ENCODE measurements around the gene ZNF467. TPM values are rescaled to one million over a fixed set of nuclear protein-coding genes. Genes with fewer than 3 reads are reported as not detected.

The ZNF467 gene
- total and polyA plus RNA-seq, 12 donors: 2.2 to 10.5 (median 4.7) TPM

DNA sequence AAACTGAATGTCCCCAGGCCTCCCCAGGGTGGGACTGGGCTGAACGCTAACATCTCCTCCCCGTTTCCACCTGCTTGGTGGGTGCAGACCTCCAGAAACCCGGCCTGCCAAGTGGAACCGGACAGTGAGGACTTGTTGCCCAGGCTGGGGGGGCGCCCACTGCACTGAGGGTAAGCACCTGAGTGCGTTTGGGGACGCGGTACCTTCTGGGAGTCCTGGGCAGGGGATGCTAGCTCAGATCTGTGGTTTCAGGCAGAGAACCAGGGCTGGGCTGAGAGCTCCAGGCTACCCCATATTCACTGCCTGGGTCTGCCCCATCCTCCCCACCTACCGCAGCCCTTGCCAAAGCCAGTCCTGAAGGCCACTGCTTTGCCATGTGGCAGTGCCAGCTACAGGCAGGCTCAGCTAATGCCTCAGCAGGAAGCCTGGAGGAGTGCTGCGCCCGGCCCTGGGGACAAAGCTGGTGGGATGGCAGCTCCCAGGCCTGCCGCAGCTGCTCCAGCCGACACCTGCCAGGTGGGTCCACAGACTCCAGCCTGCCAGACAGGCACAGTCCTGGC is 3.5 kb upstream of the ZNF467 start:
- Histone ChIP-seq H3K4me1 (peaks cover 0 to 39% (median 34%) of the 10 kb centered on the region in 9 donors), H3K4me3 (peak overlapping the region in 2 of 10 donors; percentile 44 to 55), H3K36me3 (no peaks in the 10 kb centered on the region), H3K9me3 (no peaks in the 10 kb centered on the region), H3K27me3 (no peaks in the 10 kb centered on the region), H3K27ac (peak overlapping the region in 9 of 10 donors; percentile 48 to 85 (median 78))
- TF ChIP-seq, protein P1, sequence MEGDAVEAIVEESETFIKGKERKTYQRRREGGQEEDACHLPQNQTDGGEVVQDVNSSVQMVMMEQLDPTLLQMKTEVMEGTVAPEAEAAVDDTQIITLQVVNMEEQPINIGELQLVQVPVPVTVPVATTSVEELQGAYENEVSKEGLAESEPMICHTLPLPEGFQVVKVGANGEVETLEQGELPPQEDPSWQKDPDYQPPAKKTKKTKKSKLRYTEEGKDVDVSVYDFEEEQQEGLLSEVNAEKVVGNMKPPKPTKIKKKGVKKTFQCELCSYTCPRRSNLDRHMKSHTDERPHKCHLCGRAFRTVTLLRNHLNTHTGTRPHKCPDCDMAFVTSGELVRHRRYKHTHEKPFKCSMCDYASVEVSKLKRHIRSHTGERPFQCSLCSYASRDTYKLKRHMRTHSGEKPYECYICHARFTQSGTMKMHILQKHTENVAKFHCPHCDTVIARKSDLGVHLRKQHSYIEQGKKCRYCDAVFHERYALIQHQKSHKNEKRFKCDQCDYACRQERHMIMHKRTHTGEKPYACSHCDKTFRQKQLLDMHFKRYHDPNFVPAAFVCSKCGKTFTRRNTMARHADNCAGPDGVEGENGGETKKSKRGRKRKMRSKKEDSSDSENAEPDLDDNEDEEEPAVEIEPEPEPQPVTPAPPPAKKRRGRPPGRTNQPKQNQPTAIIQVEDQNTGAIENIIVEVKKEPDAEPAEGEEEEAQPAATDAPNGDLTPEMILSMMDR (IDR thresholded peaks at IDR 0.05): no peak
- intact Hi-C loops (cut with DNase I): no loop called here
- ATAC-seq: no peak
- no peak for DNase-seq
- WGBS, 2 donors: 78 to 83% methylated on average over 13 of the region's 13 CpGs

DNA sequence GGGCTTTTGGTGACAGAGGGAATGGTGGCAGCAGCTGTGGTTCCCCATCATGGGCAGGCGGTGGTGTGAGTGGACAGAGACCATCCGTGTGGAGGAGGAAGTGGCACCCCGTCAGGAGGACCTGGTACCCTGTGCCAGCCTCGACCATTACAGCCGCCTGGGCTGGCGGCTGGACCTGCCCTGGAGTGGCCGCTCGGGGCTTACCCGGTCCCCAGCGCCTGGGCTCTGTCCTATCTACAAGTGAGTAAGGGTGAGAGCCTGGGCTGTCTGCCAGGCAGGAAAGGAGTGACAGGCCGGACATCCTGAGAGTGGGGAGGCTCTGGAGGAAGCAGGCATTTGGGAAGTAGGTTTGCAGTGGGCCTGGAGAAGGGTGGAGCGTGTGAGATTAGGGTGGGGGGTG is 2.9 kb upstream of the ZNF467 start:
- TF ChIP-seq, protein P1 (IDR thresholded peaks at IDR 0.05): no peak
- peak; percentile 18 to 79 (median 64) for ATAC-seq
- H3K27ac ChIP-seq: peak overlapping the region; percentile 53 to 85 (median 77)
- no peaks in the 10 kb centered on the region for H3K36me3 ChIP-seq
- H3K27me3 ChIP-seq: no peaks in the 10 kb centered on the region
- 5 to 12% methylated on average over 12 of the region's 12 CpGs for WGBS, 2 donors
- peak; percentile 82 to 85 for DNase-seq
- H3K9me3 ChIP-seq: no peaks in the 10 kb centered on the region
- peak overlapping the region in 9 of 10 donors; percentile 15 to 65 (median 44) for H3K4me3 ChIP-seq
- intact Hi-C loops (cut with DNase I): no loop called here
- peaks cover 0 to 41% (median 36%) of the 10 kb centered on the region in 9 donors for H3K4me1 ChIP-seq

DNA sequence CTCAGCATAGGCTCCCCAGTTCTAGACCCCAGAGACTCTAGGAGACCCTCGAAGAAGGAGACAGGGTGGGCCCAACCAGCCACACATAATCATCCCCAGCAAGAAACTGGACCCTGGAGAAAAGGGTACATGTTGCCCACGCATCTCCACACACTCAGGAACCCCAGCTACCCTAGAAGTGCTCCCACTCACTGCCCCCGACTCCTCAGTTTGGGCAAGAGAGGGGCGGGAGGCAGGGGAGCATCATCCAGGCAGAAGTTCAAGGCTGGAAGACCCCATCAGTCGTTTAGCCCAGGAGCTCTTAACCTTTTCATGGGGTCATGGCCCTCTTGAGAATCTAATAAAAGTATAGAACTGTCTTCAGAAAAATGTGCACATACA is 1.8 kb upstream of the ZNF467 start:
- WGBS, 2 donors: 54 to 64% methylated on average over 5 of the region's 5 CpGs
- ATAC-seq: no peak
- intact Hi-C loops (cut with DNase I): no loop called here

DNA sequence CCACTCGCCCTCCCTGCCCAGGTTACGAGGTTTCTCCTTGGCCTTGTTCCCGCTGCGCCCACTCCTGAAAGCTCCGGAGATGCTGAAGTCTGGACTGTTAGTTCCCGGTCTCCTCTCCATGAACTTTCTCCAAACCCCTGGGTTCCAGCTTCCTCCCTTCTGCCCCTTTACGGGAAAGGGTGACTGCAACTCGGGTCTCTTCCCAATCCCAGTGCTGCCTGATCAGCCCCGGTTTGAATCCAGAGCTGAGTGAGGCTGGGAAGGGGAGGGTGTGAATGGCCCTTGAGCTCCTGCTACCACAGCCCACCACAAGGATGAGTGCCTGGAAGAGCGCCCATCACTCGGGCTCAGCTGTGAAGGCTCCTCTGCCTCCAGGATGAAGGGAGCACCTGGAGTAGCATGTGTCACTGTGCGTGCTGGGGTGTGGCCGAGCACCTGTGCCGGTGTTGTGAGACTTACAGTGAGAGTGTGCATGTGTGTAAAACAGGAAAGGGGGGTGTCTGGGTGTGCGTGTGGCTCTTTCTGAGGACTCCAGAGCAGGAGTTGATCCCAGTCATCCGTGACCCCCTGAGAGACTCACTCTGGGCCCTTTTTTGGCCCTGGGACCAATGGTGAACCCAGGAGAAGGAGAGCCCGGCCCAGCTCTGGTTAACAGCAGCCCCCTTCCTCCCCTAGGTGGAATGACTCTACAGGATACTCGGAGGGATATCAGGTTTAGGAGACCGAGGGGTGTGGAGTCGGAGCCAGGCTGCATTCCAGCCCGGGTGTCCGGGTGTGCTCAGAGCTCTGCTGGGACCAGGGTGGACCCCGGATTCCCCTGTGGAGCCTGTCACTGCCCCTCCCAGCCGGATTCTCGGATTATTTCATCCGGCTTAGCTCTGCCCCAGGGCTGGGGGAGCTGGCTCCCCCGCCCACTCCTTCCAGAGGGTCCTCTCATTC is 1.1 kb upstream of the ZNF467 start:
- H3K9me3 ChIP-seq: no peaks in the 10 kb centered on the region
- WGBS, 2 donors: 39 to 41% methylated on average over 27 of the region's 27 CpGs
- ATAC-seq (no peak), DNase-seq (no peak)
- intact Hi-C loops (cut with DNase I): loop anchor here in 1 of 10 donors (5.0 kb wide), 1 partner anchor 57 kb away; no protein-coding TSS in a partner anchor
- H3K4me3 ChIP-seq: peak overlapping the region in 9 of 10 donors; percentile 15 to 74 (median 64)
- H3K4me1 ChIP-seq: peaks cover 7 to 50% (median 43%) of the 10 kb centered on the region in 9 donors
- TF ChIP-seq, protein P1 (IDR thresholded peaks at IDR 0.05): no peak
- peak overlapping the region; percentile 35 to 88 (median 62) for H3K27ac ChIP-seq
- no peaks in the 10 kb centered on the region for H3K27me3 ChIP-seq
- peaks cover 0 to 11% (median 0%) of the 10 kb centered on the region in 9 donors for H3K36me3 ChIP-seq

More for the DNA sequence above, 1.8 kb upstream of the ZNF467 start:
- Histone ChIP-seq H3K27ac (peak overlapping the region in 9 of 10 donors; percentile 32 to 88 (median 62)), H3K4me3 (peak overlapping the region in 7 of 10 donors; percentile 0 to 74 (median 64)), H3K27me3 (no peaks in the 10 kb centered on the region), H3K36me3 (peaks cover 0 to 6% (median 0%) of the 10 kb centered on the region in 9 donors), H3K4me1 (peaks cover 7 to 50% (median 43%) of the 10 kb centered on the region in 9 donors), H3K9me3 (no peaks in the 10 kb centered on the region)
- TF ChIP-seq, protein P1 (IDR thresholded peaks at IDR 0.05): no peak
- no peak for DNase-seq
